ENCODE data around the gene FAS. TPM values are rescaled to one million over a fixed set of nuclear protein-coding genes. Genes with fewer than 3 reads are reported as not detected.

FAS gene
- total and polyA plus RNA-seq, 4 donors = 10.5 to 74.7 (median 36.3) TPM

DNA sequence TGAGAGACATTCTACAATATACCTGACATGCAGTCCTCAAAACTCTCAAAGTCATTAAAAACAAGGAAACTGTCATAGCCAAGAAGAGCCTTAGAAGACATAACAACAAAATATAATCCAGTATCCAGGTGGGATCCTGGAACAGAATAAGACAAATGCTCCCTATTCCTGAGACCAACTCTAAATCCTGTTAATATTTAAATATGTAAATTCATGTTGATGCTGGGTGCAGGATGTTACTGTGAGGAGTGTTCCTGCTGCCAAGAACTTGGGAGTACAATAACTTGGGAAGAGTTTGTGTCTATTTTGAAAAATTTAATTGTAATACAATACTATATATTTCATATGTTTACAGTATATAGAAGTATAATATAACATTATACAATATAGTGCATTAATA is 61.0 kb downstream of the FAS start:
- H3K36me3 ChIP-seq (ENCODE audit: control insufficient read depth in 4 of 4, insufficient read depth in 4 of 4, low read length in 4 of 4) = no peaks in the 10 kb centered on the region
- DNase-seq (no peak), ATAC-seq (ENCODE audit: insufficient read depth, low FRiP score) (no peak)
- no peaks in the 10 kb centered on the region for H3K27me3 ChIP-seq (ENCODE audit: control insufficient read depth in 3 of 3, insufficient read depth in 3 of 3, low read length in 2 of 3)
- H3K4me3 ChIP-seq = no peak overlapping the region
- TF ChIP-seq, protein P1, sequence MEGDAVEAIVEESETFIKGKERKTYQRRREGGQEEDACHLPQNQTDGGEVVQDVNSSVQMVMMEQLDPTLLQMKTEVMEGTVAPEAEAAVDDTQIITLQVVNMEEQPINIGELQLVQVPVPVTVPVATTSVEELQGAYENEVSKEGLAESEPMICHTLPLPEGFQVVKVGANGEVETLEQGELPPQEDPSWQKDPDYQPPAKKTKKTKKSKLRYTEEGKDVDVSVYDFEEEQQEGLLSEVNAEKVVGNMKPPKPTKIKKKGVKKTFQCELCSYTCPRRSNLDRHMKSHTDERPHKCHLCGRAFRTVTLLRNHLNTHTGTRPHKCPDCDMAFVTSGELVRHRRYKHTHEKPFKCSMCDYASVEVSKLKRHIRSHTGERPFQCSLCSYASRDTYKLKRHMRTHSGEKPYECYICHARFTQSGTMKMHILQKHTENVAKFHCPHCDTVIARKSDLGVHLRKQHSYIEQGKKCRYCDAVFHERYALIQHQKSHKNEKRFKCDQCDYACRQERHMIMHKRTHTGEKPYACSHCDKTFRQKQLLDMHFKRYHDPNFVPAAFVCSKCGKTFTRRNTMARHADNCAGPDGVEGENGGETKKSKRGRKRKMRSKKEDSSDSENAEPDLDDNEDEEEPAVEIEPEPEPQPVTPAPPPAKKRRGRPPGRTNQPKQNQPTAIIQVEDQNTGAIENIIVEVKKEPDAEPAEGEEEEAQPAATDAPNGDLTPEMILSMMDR (IDR thresholded peaks at IDR 0.05; ENCODE audit: control extremely low read depth, extremely low read depth) = no peak
- H3K9me3 ChIP-seq (ENCODE audit: control insufficient read depth in 4 of 4, insufficient read depth in 3 of 4, low read length in 3 of 4) = no peaks in the 10 kb centered on the region
- no peak overlapping the region for H3K27ac ChIP-seq (ENCODE audit: low read depth in 1 of 2, low read length in 1 of 2)
- H3K4me1 ChIP-seq (ENCODE audit: control insufficient read depth in 5 of 5, insufficient read depth in 5 of 5, low read length in 5 of 5) = peaks cover 0 to 8% (median 0%) of the 10 kb centered on the region in 5 donors
- H3K9ac ChIP-seq (ENCODE audit: insufficient read depth in 1 of 2, low read length in 2 of 2) = no peak overlapping the region

- WGBS, 2 donors = 61 to 85% methylated on average over 5 of the region's 5 CpGs
- DNase-seq = no peak
Observed at GRCh38 chr10:89053555-89053954, 63.0 kb downstream of the FAS start.

DNA sequence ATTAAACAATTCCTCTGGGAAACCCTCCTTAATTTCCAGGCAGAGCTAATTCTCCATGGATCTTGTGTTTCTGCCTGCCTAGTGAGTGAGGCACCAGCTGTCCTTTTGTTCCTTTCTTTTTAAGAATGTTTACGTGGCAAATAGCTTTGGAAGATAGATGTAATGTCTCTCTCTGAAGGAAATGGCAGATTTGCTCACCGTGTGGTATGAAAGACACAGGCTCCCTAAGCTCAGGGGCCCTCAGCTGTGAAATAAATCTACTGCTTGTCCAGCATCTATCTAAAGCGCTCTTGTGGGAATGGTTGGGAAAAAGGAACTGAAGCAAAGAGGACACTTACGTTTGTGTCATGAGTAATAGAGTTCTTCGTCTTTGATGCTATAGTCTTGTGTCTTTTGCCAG is 64.6 kb downstream of the FAS start:
- ATAC-seq (ENCODE audit: insufficient read depth, low FRiP score) (no peak), DNase-seq (no peak)
- Histone ChIP-seq H3K4me3 (no peak overlapping the region), H3K4me1 (ENCODE audit: control insufficient read depth in 5 of 5, insufficient read depth in 5 of 5, low read length in 5 of 5) (peaks cover 0 to 8% (median 0%) of the 10 kb centered on the region in 5 donors), H3K36me3 (ENCODE audit: control insufficient read depth in 4 of 4, insufficient read depth in 4 of 4, low read length in 4 of 4) (no peaks in the 10 kb centered on the region), H3K9me3 (ENCODE audit: control insufficient read depth in 4 of 4, insufficient read depth in 3 of 4, low read length in 3 of 4) (no peaks in the 10 kb centered on the region), H3K9ac (ENCODE audit: insufficient read depth in 1 of 2, low read length in 2 of 2) (no peak overlapping the region), H3K27me3 (ENCODE audit: control insufficient read depth in 3 of 3, insufficient read depth in 3 of 3, low read length in 2 of 3) (no peaks in the 10 kb centered on the region), H3K27ac (ENCODE audit: low read depth in 1 of 2, low read length in 1 of 2) (no peak overlapping the region)
- TF ChIP-seq, protein P1 (IDR thresholded peaks at IDR 0.05; ENCODE audit: control extremely low read depth, extremely low read depth) = no peak
- 79 to 81% methylated on average over 5 of the region's 5 CpGs for WGBS, 2 donors

More at GRCh38 chr10:89053555-89053954, 63.0 kb downstream of the FAS start:
- peak; percentile 21 for ATAC-seq (ENCODE audit: insufficient read depth, low FRiP score)
- TF ChIP-seq, protein P1 (IDR thresholded peaks at IDR 0.05; ENCODE audit: control extremely low read depth, extremely low read depth) = no peak
- H3K4me3 ChIP-seq = no peak overlapping the region
- no peak overlapping the region for H3K27ac ChIP-seq (ENCODE audit: low read depth in 1 of 2, low read length in 1 of 2)
- no peaks in the 10 kb centered on the region for H3K36me3 ChIP-seq (ENCODE audit: control insufficient read depth in 4 of 4, insufficient read depth in 4 of 4, low read length in 4 of 4)
- H3K27me3 ChIP-seq (ENCODE audit: control insufficient read depth in 3 of 3, insufficient read depth in 3 of 3, low read length in 2 of 3) = no peaks in the 10 kb centered on the region
- H3K9me3 ChIP-seq (ENCODE audit: control insufficient read depth in 4 of 4, insufficient read depth in 3 of 4, low read length in 3 of 4) = no peaks in the 10 kb centered on the region
- H3K9ac ChIP-seq (ENCODE audit: insufficient read depth in 1 of 2, low read length in 2 of 2) = no peak overlapping the region
- peaks cover 0 to 8% (median 0%) of the 10 kb centered on the region in 5 donors for H3K4me1 ChIP-seq (ENCODE audit: control insufficient read depth in 5 of 5, insufficient read depth in 5 of 5, low read length in 5 of 5)

DNA sequence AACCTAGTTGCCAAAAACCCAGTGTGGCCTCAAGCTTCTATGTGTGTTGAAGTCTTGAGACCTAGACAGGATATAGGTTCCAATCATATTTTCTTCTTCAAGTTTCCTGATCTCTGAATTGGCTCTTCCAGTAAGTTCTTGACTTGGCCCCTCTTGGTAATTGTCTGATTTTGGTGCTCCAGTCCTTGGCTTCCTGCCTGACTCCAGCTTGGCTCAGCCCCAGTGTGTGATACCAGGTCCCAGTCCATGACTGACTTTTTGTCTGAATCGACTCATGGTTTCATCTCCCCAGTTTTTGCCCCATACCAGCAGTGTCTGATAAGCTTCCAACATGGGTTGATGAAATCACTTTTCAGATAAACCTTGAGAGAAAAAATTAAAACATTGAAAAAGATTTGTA is 72.3 kb downstream of the FAS start:
- TF ChIP-seq, protein P1 (IDR thresholded peaks at IDR 0.05; ENCODE audit: control extremely low read depth, extremely low read depth) = no peak
- peaks cover 0 to 7% (median 6%) of the 10 kb centered on the region in 5 donors for H3K4me1 ChIP-seq (ENCODE audit: control insufficient read depth in 5 of 5, insufficient read depth in 5 of 5, low read length in 5 of 5)
- H3K9me3 ChIP-seq (ENCODE audit: control insufficient read depth in 4 of 4, insufficient read depth in 3 of 4, low read length in 3 of 4) = no peaks in the 10 kb centered on the region
- no peak overlapping the region for H3K4me3 ChIP-seq
- H3K36me3 ChIP-seq (ENCODE audit: control insufficient read depth in 4 of 4, insufficient read depth in 4 of 4, low read length in 4 of 4) = no peaks in the 10 kb centered on the region
- H3K9ac ChIP-seq (ENCODE audit: insufficient read depth in 1 of 2, low read length in 2 of 2) = no peak overlapping the region
- H3K27me3 ChIP-seq (ENCODE audit: control insufficient read depth in 3 of 3, insufficient read depth in 3 of 3, low read length in 2 of 3) = no peaks in the 10 kb centered on the region
- H3K27ac ChIP-seq (ENCODE audit: low read depth in 1 of 2, low read length in 1 of 2) = no peak overlapping the region
- DNase-seq = peak; percentile 25 to 44 (median 29)
- WGBS, 2 donors = 45 to 75% methylated on average over 1 of the region's 1 CpG
- no peak for ATAC-seq (ENCODE audit: insufficient read depth, low FRiP score)
